Activated naive CD8-positive, alpha-beta T cell treated with anti-CD3 and anti-CD28 coated beads, Interleukin-2, amount 10 ng/mL, durations not matched to agents 7 days and 5 days (primary cell): ENCODE results near the gene COL28A1. TPM values are rescaled to one million over a fixed set of nuclear protein-coding genes. Genes with fewer than 3 reads are reported as not detected.
"Not testable (repeated sequence)": the region's sequence is repeated elsewhere in the genome, so short reads cannot be mapped to it uniquely, and the experiment has no call there.

Experiments
- ATAC-seq: fragments of 150-1000 bp; cut with Tn5 transposase; one replicate; pipeline ENCODE4 v1.10.0; 2021; ENCODE audit warnings: low read depth, moderate library complexity
- POLR2A ChIA-PET: fragments of 350-600 bp; sonication (Branson Sonifier 250); formaldehyde crosslinking; loops from one replicate; lab custom pipeline; 2021; ENCODE audit warnings: antibody characterized with exemption; lab: Charles Lee
- DNase-seq: peaks from one replicate; pipeline ENCODE4 v3.0.0; 2021
- H3K27ac Mint-ChIP-seq: one replicate; pipeline ENCODE4 v1.8.0; 2022; ENCODE audit warnings: mild to moderate bottlenecking, mixed read lengths
- H3K27me3 Mint-ChIP-seq: one replicate; pipeline ENCODE4 v1.8.0; 2022; ENCODE audit warnings: mild to moderate bottlenecking, moderate library complexity, mixed read lengths
- H3K36me3 Mint-ChIP-seq: one replicate; pipeline ENCODE4 v1.8.0; 2021; ENCODE audit warnings: mild to moderate bottlenecking, mixed read lengths
- H3K4me1 Mint-ChIP-seq: one replicate; pipeline ENCODE4 v1.8.0; 2021; ENCODE audit warnings: mixed read lengths
- H3K4me3 Mint-ChIP-seq: one replicate; pipeline ENCODE4 v1.8.0; 2022; ENCODE audit warnings: mild to moderate bottlenecking, moderate library complexity, mixed read lengths
- H3K9me3 Mint-ChIP-seq: one replicate; pipeline ENCODE4 v1.8.0; 2021; ENCODE audit warnings: mixed read lengths
- total RNA-seq, 2 experiments: library from RNA; stranded (reverse); gene quantifications; one replicate each; pipeline ENCODE4 v1.2.3, GENCODE V29; 2021

The COL28A1 gene
- total RNA-seq, 2 experiments from 2014 or later, result not detected

GRCh38 chr7:7495171-7495570 is 40.5 kb downstream of the COL28A1 start:
- no peaks in the 10 kb centered on the region for H3K9me3 Mint-ChIP-seq
- DNase-seq, result no peak
- no peaks in the 10 kb centered on the region for H3K4me1 Mint-ChIP-seq
- no peaks in the 10 kb centered on the region for H3K36me3 Mint-ChIP-seq
- H3K4me3 Mint-ChIP-seq, result no peak overlapping the region
- no peak for ATAC-seq
- no peak overlapping the region for H3K27ac Mint-ChIP-seq
- POLR2A ChIA-PET, result no interaction called here
- H3K27me3 Mint-ChIP-seq, result no peaks in the 10 kb centered on the region

GRCh38 chr7:7491044-7491443 is 44.6 kb downstream of the COL28A1 start:
- peaks cover 4% of the 10 kb centered on the region for H3K9me3 Mint-ChIP-seq
- ATAC-seq (no peak), DNase-seq (no peak)
- no peaks in the 10 kb centered on the region for H3K4me1 Mint-ChIP-seq
- H3K4me3 Mint-ChIP-seq, result no peak overlapping the region
- peaks cover 2% of the 10 kb centered on the region for H3K27me3 Mint-ChIP-seq
- no peak overlapping the region for H3K27ac Mint-ChIP-seq
- POLR2A ChIA-PET, result no interaction called here
- H3K36me3 Mint-ChIP-seq, result no peaks in the 10 kb centered on the region

- no peak for ATAC-seq
- Mint-ChIP-seq H3K36me3 (no peaks in the 10 kb centered on the region), H3K9me3 (peaks cover 4% of the 10 kb centered on the region), H3K27me3 (peaks cover 2% of the 10 kb centered on the region), H3K4me3 (no peak overlapping the region), H3K4me1 (no peaks in the 10 kb centered on the region), H3K27ac (no peak overlapping the region)
- POLR2A ChIA-PET, result no interaction called here
- DNase-seq, result no peak
Observed at GRCh38 chr7:7490003-7490402, 45.7 kb downstream of the COL28A1 start.

- no peak overlapping the region for H3K27ac Mint-ChIP-seq
- H3K4me3 Mint-ChIP-seq, result no peak overlapping the region
- POLR2A ChIA-PET, result no interaction called here
- H3K9me3 Mint-ChIP-seq, result peaks cover 4% of the 10 kb centered on the region
- no peaks in the 10 kb centered on the region for H3K4me1 Mint-ChIP-seq
- no peak for ATAC-seq
- no peak for DNase-seq
- H3K27me3 Mint-ChIP-seq, result peaks cover 2% of the 10 kb centered on the region
- no peaks in the 10 kb centered on the region for H3K36me3 Mint-ChIP-seq
Observed at GRCh38 chr7:7489546-7489945, 46.1 kb downstream of the COL28A1 start.

GRCh38 chr7:7486362-7486761 is 49.3 kb downstream of the COL28A1 start:
- peaks cover 4% of the 10 kb centered on the region for H3K9me3 Mint-ChIP-seq
- H3K36me3 Mint-ChIP-seq, result no peaks in the 10 kb centered on the region
- H3K4me1 Mint-ChIP-seq, result no peaks in the 10 kb centered on the region
- peaks cover 2% of the 10 kb centered on the region for H3K27me3 Mint-ChIP-seq
- POLR2A ChIA-PET, result no interaction called here
- ATAC-seq, result no peak
- no peak overlapping the region for H3K4me3 Mint-ChIP-seq
- no peak overlapping the region for H3K27ac Mint-ChIP-seq
- no peak for DNase-seq

- POLR2A ChIA-PET, result no interaction called here
- no peaks in the 10 kb centered on the region for H3K4me1 Mint-ChIP-seq
- H3K36me3 Mint-ChIP-seq, result no peaks in the 10 kb centered on the region
- DNase-seq, result no peak
- ATAC-seq, result no peak
- H3K27ac Mint-ChIP-seq, result no peak overlapping the region
- no peak overlapping the region for H3K4me3 Mint-ChIP-seq
- peaks cover 7% of the 10 kb centered on the region for H3K27me3 Mint-ChIP-seq
- H3K9me3 Mint-ChIP-seq, result peaks cover 4% of the 10 kb centered on the region
Observed at GRCh38 chr7:7484072-7484471, 51.6 kb downstream of the COL28A1 start.

GRCh38 chr7:7481802-7482201 is 53.9 kb downstream of the COL28A1 start:
- POLR2A ChIA-PET, result no interaction called here

GRCh38 chr7:7479275-7479805 is 56.3 kb downstream of the COL28A1 start:
- DNase-seq (no peak), ATAC-seq (no peak)
- Mint-ChIP-seq H3K36me3 (no peaks in the 10 kb centered on the region), H3K4me1 (no peaks in the 10 kb centered on the region), H3K9me3 (no peaks in the 10 kb centered on the region), H3K27me3 (peaks cover 5% of the 10 kb centered on the region), H3K27ac (no peak overlapping the region), H3K4me3 (no peak overlapping the region)
- POLR2A ChIA-PET, result no interaction called here

More at GRCh38 chr7:7481802-7482201, 53.9 kb downstream of the COL28A1 start:
- H3K36me3 Mint-ChIP-seq, result no peaks in the 10 kb centered on the region
- DNase-seq (no peak), ATAC-seq (no peak)
- H3K27ac Mint-ChIP-seq, result no peak overlapping the region
- no peaks in the 10 kb centered on the region for H3K4me1 Mint-ChIP-seq
- H3K4me3 Mint-ChIP-seq, result no peak overlapping the region
- peaks cover 1% of the 10 kb centered on the region for H3K9me3 Mint-ChIP-seq
- H3K27me3 Mint-ChIP-seq, result peaks cover 6% of the 10 kb centered on the region

- Mint-ChIP-seq H3K27ac (no peak overlapping the region), H3K4me3 (no peak overlapping the region), H3K4me1 (no peaks in the 10 kb centered on the region), H3K36me3 (no peaks in the 10 kb centered on the region), H3K9me3 (no peaks in the 10 kb centered on the region), H3K27me3 (peaks cover 5% of the 10 kb centered on the region)
- ATAC-seq, result no peak
- POLR2A ChIA-PET, result no interaction called here
- DNase-seq, result no peak
Observed at GRCh38 chr7:7478569-7478968, 57.1 kb downstream of the COL28A1 start.

- H3K4me3 Mint-ChIP-seq, ATAC-seq, H3K27ac Mint-ChIP-seq, H3K4me1 Mint-ChIP-seq, H3K27me3 Mint-ChIP-seq, POLR2A ChIA-PET, H3K9me3 Mint-ChIP-seq, H3K36me3 Mint-ChIP-seq, DNase-seq: not testable (repeated sequence)
Observed at GRCh38 chr7:7477641-7478040, 58.0 kb downstream of the COL28A1 start.

GRCh38 chr7:7476381-7476780 is 59.3 kb downstream of the COL28A1 start:
- no peaks in the 10 kb centered on the region for H3K9me3 Mint-ChIP-seq
- DNase-seq, result no peak
- peaks cover 5% of the 10 kb centered on the region for H3K27me3 Mint-ChIP-seq
- ATAC-seq, result no peak
- H3K36me3 Mint-ChIP-seq, result no peaks in the 10 kb centered on the region
- H3K4me1 Mint-ChIP-seq, result no peaks in the 10 kb centered on the region
- POLR2A ChIA-PET, result no interaction called here
- H3K27ac Mint-ChIP-seq, result no peak overlapping the region
- no peak overlapping the region for H3K4me3 Mint-ChIP-seq

GRCh38 chr7:7475601-7476000 is 60.1 kb downstream of the COL28A1 start:
- Mint-ChIP-seq H3K4me1 (no peaks in the 10 kb centered on the region), H3K36me3 (no peaks in the 10 kb centered on the region), H3K9me3 (no peaks in the 10 kb centered on the region), H3K27me3 (peaks cover 3% of the 10 kb centered on the region), H3K4me3 (no peak overlapping the region), H3K27ac (no peak overlapping the region)
- no peak for ATAC-seq
- POLR2A ChIA-PET, result no interaction called here
- DNase-seq, result no peak

- POLR2A ChIA-PET, result no interaction called here
- Mint-ChIP-seq H3K4me3 (no peak overlapping the region), H3K4me1 (no peaks in the 10 kb centered on the region), H3K27ac (no peak overlapping the region), H3K9me3 (no peaks in the 10 kb centered on the region), H3K36me3 (no peaks in the 10 kb centered on the region), H3K27me3 (no peaks in the 10 kb centered on the region)
- no peak for ATAC-seq
- no peak for DNase-seq
Observed at GRCh38 chr7:7474436-7474835, 61.2 kb downstream of the COL28A1 start.

- H3K27ac Mint-ChIP-seq, result not testable (repeated sequence)
Observed at GRCh38 chr7:7464991-7465765, 70.5 kb downstream of the COL28A1 start.

More at GRCh38 chr7:7464991-7465765, 70.5 kb downstream of the COL28A1 start:
- DNase-seq, ATAC-seq, H3K27me3 Mint-ChIP-seq, POLR2A ChIA-PET, H3K4me3 Mint-ChIP-seq, H3K9me3 Mint-ChIP-seq, H3K36me3 Mint-ChIP-seq, H3K4me1 Mint-ChIP-seq: not testable (repeated sequence)
